Gastroesophageal sphincter (tissue), 3 donors: ENCODE measurements around the gene MTHFD2L.

Experiments used
- EP300 ChIP-seq: sonication (generic); formaldehyde crosslinking; IDR thresholded peaks from one replicate; pipeline ENCODE4 v1.6.1; 2017; ENCODE audit warnings: antibody characterized with exemption, mild to moderate bottlenecking
- TF ChIP-seq, protein P1 (sequence below), 4 experiments: fragments of 200-600 bp in 2 of 4; fragments of 450-650 bp in 2 of 4; sonication (generic) in 1 of 4; IDR thresholded peaks; one replicate each; pipeline ENCODE4 v1.5.1; 2017 to 2019; ENCODE audit warnings: antibody characterized with exemption in 4 of 4, mild to moderate bottlenecking in 2 of 4, moderate library complexity in 2 of 4

DNA sequence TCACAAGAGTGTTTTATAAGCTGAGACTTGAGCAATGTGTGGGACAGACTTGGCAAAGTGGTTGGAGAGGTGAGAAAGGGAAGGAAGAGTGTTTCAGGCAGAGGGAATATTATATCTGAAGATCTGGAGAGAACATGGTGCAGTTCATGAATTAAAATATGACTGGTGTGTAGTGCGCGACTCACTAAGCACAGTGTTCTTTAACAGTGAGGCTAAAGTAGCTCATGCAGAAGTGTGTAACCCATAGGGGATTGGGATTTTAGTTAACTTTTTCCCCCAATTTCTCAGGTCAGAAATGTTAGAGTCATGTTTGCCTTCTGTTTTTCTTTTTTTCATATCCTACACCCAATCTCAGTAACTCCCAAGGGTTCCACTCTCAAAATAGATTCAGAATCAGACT is 9.7 kb downstream of the MTHFD2L start:
- TF ChIP-seq, protein P1, sequence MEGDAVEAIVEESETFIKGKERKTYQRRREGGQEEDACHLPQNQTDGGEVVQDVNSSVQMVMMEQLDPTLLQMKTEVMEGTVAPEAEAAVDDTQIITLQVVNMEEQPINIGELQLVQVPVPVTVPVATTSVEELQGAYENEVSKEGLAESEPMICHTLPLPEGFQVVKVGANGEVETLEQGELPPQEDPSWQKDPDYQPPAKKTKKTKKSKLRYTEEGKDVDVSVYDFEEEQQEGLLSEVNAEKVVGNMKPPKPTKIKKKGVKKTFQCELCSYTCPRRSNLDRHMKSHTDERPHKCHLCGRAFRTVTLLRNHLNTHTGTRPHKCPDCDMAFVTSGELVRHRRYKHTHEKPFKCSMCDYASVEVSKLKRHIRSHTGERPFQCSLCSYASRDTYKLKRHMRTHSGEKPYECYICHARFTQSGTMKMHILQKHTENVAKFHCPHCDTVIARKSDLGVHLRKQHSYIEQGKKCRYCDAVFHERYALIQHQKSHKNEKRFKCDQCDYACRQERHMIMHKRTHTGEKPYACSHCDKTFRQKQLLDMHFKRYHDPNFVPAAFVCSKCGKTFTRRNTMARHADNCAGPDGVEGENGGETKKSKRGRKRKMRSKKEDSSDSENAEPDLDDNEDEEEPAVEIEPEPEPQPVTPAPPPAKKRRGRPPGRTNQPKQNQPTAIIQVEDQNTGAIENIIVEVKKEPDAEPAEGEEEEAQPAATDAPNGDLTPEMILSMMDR (IDR thresholded peaks at IDR 0.05) = no peak
- no peak for TF ChIP-seq EP300
